Effector CD4-positive, alpha-beta T cell (primary cell): ENCODE measurements around the gene COL12A1.

Experiments used
- DNase-seq: peaks from one replicate; pipeline ENCODE4 v3.0.0-alpha.2; 2020

COL12A1 gene

GRCh38 chr6:75176076-75176582, 29.7 kb downstream of the COL12A1 start:
- DNase-seq: no peak

DNA sequence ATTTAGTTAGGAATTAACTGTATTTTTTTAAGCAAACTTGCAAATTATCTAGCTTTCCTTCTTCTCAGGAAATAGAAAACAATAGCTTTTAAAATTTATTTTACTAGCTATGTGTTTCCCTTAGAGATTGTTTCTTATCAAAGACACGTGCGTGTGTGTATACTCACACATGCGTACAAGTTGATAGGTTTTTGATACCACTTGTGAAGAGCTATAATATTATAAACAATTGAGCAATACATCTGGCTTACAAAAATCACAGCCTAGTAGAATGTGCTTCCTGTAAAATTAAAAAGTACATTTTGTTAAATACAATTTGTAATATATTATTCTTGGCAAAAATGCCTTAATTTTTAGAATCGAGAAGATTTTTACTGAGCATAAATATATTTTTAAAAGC, 33.9 kb downstream of the COL12A1 start:
- no peak for DNase-seq

DNA sequence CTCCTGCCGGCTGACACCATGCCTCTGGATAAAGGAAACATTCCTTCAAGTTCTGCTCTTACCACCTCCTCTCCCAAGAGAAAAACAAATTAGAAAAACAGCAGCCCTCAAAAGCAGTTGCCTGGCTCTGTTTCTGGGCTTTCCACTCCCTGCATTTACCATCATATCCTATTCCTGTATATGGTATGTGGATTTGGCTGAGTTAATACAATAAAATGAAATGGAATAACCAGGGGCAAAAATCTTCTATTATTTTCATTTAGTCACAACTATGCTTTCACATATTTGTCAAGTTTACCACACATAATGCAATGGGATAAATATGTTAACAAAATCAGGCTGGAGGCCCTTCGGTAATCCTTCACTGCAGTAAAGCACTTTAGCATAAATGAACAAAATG, 34.3 kb downstream of the COL12A1 start:
- DNase-seq: no peak

GRCh38 chr6:75170691-75171560, 34.9 kb downstream of the COL12A1 start:
- DNase-seq: no peak

GRCh38 chr6:75169689-75170586, 35.9 kb downstream of the COL12A1 start:
- DNase-seq: no peak

- DNase-seq: no peak
Measured at GRCh38 chr6:75167851-75168250, 38.0 kb downstream of the COL12A1 start.

GRCh38 chr6:75167325-75167724, 38.5 kb downstream of the COL12A1 start:
- no peak for DNase-seq

DNA sequence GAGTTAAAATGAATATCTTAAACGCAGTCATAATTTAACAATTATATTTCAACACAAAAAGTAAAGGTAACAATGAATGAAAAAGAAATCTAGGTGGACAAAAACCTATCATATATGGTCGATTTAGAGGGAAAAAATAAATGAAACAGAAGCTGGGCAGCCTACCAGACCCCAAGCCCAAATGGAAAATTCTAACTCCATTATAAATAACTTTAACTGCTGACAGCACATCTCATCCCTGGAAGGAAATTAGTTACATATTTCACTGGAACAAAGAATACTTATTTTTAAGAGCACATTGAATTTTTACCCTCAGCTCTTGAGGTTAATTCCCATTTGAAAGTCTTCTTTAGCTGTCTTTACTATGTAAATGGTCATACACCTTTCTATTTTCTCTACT, 39.1 kb downstream of the COL12A1 start:
- DNase-seq: no peak

- no peak for DNase-seq
Measured at GRCh38 chr6:75166236-75166635, 39.6 kb downstream of the COL12A1 start.

GRCh38 chr6:75158176-75158575, 47.7 kb downstream of the COL12A1 start:
- DNase-seq: no peak

DNA sequence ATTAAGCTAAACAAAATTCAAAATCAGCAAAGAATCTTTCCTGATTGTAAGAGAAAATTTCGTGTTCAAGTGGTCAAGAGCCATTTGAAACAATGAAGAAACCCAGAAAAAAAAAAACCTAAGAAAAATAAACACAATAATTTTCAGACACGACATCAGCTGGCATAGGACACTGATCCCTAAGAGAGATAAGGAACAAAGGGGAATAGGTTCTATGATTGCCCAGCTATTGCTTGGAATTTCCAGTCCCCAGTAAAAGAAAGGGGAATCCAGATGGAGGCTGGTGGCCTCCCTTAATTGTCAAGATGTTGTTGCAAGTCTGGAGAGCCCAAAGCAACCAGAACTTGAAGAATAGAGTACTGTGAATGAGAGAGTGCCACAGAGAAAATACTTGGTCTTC, 48.5 kb downstream of the COL12A1 start:
- no peak for DNase-seq

DNA sequence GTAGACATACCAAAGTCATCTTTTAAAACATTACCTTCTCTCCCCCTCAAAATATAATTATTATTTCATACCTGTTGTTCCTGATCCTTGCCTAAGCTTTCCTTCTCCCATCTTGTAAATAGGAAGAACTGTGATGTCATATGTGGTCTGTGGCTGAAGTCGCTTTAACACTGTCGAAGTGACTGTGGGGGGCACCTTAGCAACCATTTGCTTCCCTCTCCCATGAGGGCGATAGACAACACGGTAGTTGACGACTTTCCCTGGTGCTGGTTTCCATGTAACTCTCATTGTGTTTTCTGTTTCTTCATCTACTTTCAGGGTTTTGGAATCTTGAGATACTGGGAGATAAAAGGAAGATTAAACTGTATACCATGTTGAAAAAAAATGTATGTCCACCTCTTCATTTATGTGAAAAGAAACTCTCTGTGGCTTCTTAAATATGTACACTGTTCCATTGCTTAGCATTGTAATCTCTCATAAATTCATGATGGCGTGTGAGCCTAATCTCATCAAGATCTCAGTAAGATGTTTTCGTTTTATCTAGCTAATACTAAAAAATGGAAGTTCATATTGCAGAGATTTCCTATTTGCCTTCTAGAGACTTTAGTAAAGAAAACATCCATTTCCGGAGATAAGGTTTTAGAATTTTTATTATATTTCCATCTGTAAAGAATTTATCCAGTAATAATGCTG, 49.5 kb downstream of the COL12A1 start:
- DNase-seq: no peak

DNA sequence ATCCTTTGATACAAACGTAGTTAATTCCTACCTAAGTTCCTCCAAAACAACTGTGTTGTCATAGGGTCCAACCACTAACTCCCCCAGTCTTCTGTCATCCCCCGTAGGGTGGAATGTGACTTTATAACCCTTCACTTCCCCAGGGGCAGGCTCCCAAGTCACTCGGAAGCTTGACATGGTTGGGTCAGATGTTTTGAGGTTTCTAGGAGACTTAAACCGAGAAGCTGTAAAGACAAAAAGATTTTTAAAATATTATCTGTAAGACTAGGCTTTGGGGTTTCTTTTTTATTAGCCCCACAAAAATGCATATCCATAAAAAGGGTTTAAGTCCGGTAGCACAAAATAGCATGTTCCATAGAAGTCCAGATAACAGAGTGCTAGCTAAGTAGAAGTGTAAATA, 50.2 kb downstream of the COL12A1 start:
- DNase-seq: no peak

DNA sequence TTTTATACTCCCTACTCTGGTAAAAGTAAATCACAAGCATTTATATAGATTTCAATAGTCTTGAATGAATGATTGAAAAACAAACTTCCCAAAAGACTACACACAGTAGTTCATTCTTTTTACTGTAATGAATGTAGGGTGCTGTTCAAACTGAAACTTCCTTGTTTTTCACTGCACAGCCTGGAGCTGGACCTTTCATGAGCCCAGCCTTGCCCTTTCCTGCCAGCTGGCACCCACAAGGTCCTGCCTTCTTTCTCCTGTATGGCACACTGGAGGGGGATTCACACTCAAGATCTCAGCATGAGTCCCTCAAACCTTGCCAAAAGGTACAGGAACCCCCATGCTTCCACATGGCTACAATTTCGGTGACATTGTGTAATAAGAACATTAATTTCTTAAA, 50.9 kb downstream of the COL12A1 start:
- DNase-seq: no peak

- no peak for DNase-seq
Measured at GRCh38 chr6:75150685-75151412, 55.0 kb downstream of the COL12A1 start.

GRCh38 chr6:75149696-75150095, 56.2 kb downstream of the COL12A1 start:
- DNase-seq: no peak

- DNase-seq: no peak
Measured at GRCh38 chr6:75149240-75149639, 56.6 kb downstream of the COL12A1 start.

- DNase-seq: no peak
Measured at GRCh38 chr6:75147512-75147911, 58.3 kb downstream of the COL12A1 start.

DNA sequence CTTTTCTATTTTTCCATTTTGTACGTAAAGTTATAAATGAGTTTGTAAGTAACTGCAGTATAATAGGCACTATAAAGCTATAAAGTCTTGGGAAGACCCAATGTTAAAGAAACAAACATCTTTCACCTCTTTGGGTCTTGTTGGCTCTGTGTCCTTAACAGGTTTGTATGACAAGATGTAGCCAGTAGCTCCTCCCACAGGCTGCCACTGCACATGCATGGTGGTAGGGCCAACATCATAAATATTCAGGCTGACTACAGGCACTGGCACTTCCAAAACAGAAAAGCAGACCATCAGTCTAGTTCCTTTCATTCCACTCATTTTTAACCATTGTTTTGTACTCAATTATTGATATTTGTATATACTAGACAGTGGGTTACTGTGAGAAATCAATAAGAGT, 59.9 kb downstream of the COL12A1 start:
- DNase-seq: no peak

DNA sequence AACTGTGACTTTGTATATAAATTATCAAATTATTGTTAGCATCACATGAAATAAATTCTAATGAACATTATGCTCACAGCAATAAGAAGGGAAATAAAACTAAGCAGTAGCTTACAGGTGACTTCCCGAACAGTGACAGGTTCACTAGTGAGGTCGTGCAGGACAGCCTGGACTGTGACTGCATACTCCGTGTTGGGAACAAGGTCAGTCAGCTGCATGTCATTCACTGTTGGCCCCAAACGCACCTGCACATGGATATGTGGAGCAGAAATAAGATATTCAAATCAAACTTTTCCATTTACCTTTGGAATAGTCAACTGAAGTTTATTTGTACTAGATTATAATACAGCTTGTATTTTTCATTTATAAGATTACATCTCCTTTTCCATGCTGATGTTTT, 60.6 kb downstream of the COL12A1 start:
- no peak for DNase-seq

DNA sequence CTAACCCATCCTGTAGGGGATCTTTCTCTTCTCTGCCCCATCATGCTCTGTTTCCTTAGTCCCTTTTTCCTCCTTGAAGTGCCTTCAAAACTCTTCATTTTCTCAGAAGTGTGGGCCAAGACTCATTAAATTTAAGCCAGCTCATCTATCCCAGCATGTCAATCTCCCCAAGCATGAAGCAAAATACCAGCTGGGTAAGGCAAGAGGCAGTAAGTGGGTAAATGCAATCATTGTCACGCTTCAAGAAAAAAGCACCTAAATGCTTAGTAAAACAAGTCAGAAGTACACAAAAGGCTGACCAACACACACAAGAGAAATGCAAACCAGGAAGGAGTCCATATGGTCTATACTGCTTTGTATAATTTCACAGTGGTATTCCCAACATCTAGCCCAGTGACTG, 61.5 kb downstream of the COL12A1 start:
- DNase-seq: no peak

DNA sequence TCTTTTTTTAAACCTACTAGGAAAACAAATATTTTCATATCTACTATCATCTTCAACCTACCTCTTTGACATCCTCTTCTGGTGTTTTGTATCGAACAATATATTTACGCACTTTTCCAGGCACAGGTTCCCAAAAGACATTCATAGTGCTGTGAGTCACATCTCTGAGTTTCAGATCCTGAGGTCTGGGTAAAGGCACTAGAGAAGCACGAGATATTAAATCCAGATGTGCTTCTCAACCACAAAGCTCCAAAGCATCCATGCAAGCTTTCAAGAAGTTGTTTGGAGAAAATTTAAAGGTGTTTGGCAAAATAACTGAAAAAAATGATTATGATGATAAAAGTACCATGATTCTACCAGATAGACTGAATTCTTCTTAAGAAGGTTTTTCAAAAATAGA, 62.7 kb downstream of the COL12A1 start:
- DNase-seq: no peak
